ENCODE measurements around the gene DCT.

Gene DCT

DNA sequence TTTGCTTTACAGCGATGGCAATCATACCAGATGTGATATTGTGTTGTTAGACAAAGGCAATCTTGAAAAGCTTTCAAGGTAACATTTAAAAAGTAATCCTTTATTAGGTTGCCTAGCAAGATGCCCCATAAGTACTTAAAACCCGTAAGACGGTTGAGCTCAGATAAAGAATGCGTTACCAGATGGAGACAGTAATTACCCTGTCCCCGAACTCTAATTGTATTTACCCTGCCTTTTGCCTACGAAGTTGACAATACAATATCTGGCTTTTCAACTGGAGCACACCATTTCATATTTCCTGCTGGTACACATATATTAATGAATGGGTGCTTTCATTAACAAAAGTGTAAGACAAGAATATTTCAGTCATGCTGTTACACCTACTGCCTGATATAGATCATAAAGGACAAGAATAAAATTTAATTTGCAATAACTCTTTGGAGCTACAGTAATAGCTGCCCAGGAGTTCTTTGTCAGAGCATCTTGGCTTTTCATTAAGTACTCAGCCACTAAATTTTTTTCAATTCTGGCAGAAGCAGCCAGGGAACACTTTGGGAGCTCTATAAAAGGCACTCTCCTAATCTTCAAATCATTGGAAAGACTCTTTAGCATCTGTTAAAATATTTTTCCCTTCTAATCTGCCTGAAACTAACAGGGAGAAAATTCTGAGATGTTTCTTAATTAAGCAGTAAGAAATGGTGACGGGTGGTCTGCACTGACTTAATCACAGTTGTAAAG lies 63.8 kb downstream of the DCT start:
- 0 out of 2 replicates have a peak, but pooled peaks cover 7% of the 10 kb centered on the region for H3K4me1 ChIP-seq (ENCODE audit: low read length)
- no peaks in the 10 kb centered on the region for H3K27me3 ChIP-seq (replicated peaks; ENCODE audit: insufficient read depth, low read length)
- H3K4me2 ChIP-seq (ENCODE audit: low read depth, low read length): no peak overlapping the region
- TF ChIP-seq EZH2 (optimal IDR thresholded peaks at IDR 0.05; ENCODE audit: low read depth, low read length): no peak
- no peak for TF ChIP-seq EZH2phosphoT487 (IDR thresholded peaks at IDR 0.05; ENCODE audit: low read length)
- TF ChIP-seq, protein P1, sequence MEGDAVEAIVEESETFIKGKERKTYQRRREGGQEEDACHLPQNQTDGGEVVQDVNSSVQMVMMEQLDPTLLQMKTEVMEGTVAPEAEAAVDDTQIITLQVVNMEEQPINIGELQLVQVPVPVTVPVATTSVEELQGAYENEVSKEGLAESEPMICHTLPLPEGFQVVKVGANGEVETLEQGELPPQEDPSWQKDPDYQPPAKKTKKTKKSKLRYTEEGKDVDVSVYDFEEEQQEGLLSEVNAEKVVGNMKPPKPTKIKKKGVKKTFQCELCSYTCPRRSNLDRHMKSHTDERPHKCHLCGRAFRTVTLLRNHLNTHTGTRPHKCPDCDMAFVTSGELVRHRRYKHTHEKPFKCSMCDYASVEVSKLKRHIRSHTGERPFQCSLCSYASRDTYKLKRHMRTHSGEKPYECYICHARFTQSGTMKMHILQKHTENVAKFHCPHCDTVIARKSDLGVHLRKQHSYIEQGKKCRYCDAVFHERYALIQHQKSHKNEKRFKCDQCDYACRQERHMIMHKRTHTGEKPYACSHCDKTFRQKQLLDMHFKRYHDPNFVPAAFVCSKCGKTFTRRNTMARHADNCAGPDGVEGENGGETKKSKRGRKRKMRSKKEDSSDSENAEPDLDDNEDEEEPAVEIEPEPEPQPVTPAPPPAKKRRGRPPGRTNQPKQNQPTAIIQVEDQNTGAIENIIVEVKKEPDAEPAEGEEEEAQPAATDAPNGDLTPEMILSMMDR (IDR thresholded peaks at IDR 0.05; ENCODE audit: low read length): no peak
- H3K9me3 ChIP-seq (replicated peaks; ENCODE audit: insufficient read depth, low read length): no peaks in the 10 kb centered on the region
- no peak for DNase-seq
- H3F3A ChIP-seq (ENCODE audit: insufficient read depth, low read length): no peaks in the 10 kb centered on the region
- H2AFZ ChIP-seq (ENCODE audit: low read length): no peak overlapping the region
- H3K4me3 ChIP-seq (ENCODE audit: low read length): no peak overlapping the region
- no peaks in the 10 kb centered on the region for H3K9me2 ChIP-seq (replicated peaks; ENCODE audit: insufficient read depth, low read length)
- no peaks in the 10 kb centered on the region for H4K20me1 ChIP-seq (ENCODE audit: insufficient read depth, low read length)
- H3K79me2 ChIP-seq (ENCODE audit: low read length): no peaks in the 10 kb centered on the region
- no peaks in the 10 kb centered on the region for H3K36me3 ChIP-seq (replicated peaks; ENCODE audit: insufficient read depth, low read length)
- H3K9ac ChIP-seq (ENCODE audit: low read length): no peak overlapping the region
- no peak overlapping the region for H3K27ac ChIP-seq (ENCODE audit: low read length)

DNA sequence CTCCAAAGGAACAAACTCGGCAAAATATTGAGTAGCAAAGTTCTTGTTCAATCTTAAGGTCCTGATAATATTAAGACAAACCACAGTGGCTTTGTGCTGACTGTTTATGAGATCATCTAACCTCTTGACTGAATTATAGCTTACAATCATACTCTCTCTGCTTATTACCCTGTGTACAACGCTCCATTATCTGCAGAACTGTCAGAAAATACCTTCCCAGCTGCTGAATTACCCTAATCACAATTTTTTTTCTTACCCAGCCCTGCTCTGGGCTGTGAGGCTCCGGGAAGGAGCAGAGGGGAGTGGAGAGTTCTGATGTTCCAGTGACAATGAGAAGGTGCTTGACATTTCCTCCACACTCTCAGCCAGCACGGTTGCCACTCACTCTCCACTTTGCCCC lies 64.8 kb downstream of the DCT start:
- no peak overlapping the region for H3K4me3 ChIP-seq (ENCODE audit: low read length)
- no peak for DNase-seq
- no peaks in the 10 kb centered on the region for H3K9me3 ChIP-seq (replicated peaks; ENCODE audit: insufficient read depth, low read length)
- H3F3A ChIP-seq (ENCODE audit: insufficient read depth, low read length): no peaks in the 10 kb centered on the region
- no peak overlapping the region for H2AFZ ChIP-seq (ENCODE audit: low read length)
- 0 out of 2 replicates have a peak, but pooled peaks cover 7% of the 10 kb centered on the region for H3K4me1 ChIP-seq (ENCODE audit: low read length)
- no peaks in the 10 kb centered on the region for H3K36me3 ChIP-seq (replicated peaks; ENCODE audit: insufficient read depth, low read length)
- H4K20me1 ChIP-seq (ENCODE audit: insufficient read depth, low read length): no peaks in the 10 kb centered on the region
- TF ChIP-seq EZH2 (optimal IDR thresholded peaks at IDR 0.05; ENCODE audit: low read depth, low read length): no peak
- no peaks in the 10 kb centered on the region for H3K9me2 ChIP-seq (replicated peaks; ENCODE audit: insufficient read depth, low read length)
- no peaks in the 10 kb centered on the region for H3K27me3 ChIP-seq (replicated peaks; ENCODE audit: insufficient read depth, low read length)
- no peak overlapping the region for H3K4me2 ChIP-seq (ENCODE audit: low read depth, low read length)
- H3K27ac ChIP-seq (ENCODE audit: low read length): no peak overlapping the region
- no peaks in the 10 kb centered on the region for H3K79me2 ChIP-seq (ENCODE audit: low read length)
- H3K9ac ChIP-seq (ENCODE audit: low read length): no peak overlapping the region

DNA sequence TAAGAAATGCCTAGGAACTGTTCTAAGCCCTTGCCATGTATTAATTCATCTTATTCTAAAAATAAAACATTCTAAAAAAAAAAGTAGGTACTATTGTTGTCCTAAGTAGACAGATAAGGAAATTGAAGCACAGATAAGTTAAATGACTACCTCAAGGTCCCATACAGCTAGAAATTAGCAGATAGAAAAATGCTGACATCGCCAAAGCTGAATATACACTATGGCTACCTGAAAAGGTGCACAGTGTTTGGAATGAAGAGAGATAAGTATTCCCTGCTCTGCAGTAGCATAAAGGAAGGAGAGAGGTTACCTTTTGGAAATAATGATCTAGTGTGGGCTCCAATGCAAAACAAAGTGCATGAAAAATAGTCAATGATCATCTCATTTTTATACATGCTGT lies 65.3 kb downstream of the DCT start:
- Histone ChIP-seq H3K9me3 (replicated peaks; ENCODE audit: insufficient read depth, low read length) (no peaks in the 10 kb centered on the region), H3K36me3 (replicated peaks; ENCODE audit: insufficient read depth, low read length) (no peaks in the 10 kb centered on the region), H3K9ac (ENCODE audit: low read length) (no peak overlapping the region), H3K27me3 (replicated peaks; ENCODE audit: insufficient read depth, low read length) (no peaks in the 10 kb centered on the region), H3F3A (ENCODE audit: insufficient read depth, low read length) (no peaks in the 10 kb centered on the region), H3K4me2 (ENCODE audit: low read depth, low read length) (no peak overlapping the region), H4K20me1 (ENCODE audit: insufficient read depth, low read length) (no peaks in the 10 kb centered on the region), H3K79me2 (ENCODE audit: low read length) (no peaks in the 10 kb centered on the region), H3K27ac (ENCODE audit: low read length) (no peak overlapping the region), H3K4me1 (ENCODE audit: low read length) (0 out of 2 replicates have a peak, but pooled peaks cover 3% of the 10 kb centered on the region), H3K4me3 (ENCODE audit: low read length) (no peak overlapping the region), H3K9me2 (replicated peaks; ENCODE audit: insufficient read depth, low read length) (no peaks in the 10 kb centered on the region), H2AFZ (ENCODE audit: low read length) (no peak overlapping the region)
- DNase-seq: no peak
- TF ChIP-seq, protein P1 (IDR thresholded peaks at IDR 0.05; ENCODE audit: low read length): no peak
- TF ChIP-seq EZH2phosphoT487 (IDR thresholded peaks at IDR 0.05; ENCODE audit: low read length) (no peak), EZH2 (optimal IDR thresholded peaks at IDR 0.05; ENCODE audit: low read depth, low read length) (no peak)

DNA sequence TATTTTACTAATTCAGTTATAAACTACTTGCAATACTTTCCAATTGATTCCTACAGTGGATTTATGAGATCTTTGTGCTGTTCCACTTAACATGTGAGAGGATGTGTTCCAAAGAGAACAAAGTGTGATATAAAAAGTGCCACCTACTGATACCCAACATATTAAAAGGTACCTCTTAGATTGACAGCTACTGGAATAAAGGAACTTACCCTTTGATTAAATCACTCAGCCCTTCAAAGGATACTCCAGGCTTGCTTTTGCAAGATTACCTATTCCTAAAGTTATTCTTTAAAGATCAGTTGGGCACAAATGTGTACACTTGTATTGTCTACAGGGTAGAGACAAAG lies 65.9 kb downstream of the DCT start:
- Histone ChIP-seq H3K9me2 (replicated peaks; ENCODE audit: insufficient read depth, low read length) (no peaks in the 10 kb centered on the region), H3K4me1 (ENCODE audit: low read length) (no peaks in the 10 kb centered on the region), H3K79me2 (ENCODE audit: low read length) (no peaks in the 10 kb centered on the region), H3K9ac (ENCODE audit: low read length) (no peak overlapping the region), H3K9me3 (replicated peaks; ENCODE audit: insufficient read depth, low read length) (no peaks in the 10 kb centered on the region), H3K27ac (ENCODE audit: low read length) (no peak overlapping the region), H4K20me1 (ENCODE audit: insufficient read depth, low read length) (no peaks in the 10 kb centered on the region), H3K4me2 (ENCODE audit: low read depth, low read length) (no peak overlapping the region), H2AFZ (ENCODE audit: low read length) (no peak overlapping the region), H3K36me3 (replicated peaks; ENCODE audit: insufficient read depth, low read length) (no peaks in the 10 kb centered on the region), H3F3A (ENCODE audit: insufficient read depth, low read length) (no peaks in the 10 kb centered on the region), H3K27me3 (replicated peaks; ENCODE audit: insufficient read depth, low read length) (no peaks in the 10 kb centered on the region), H3K4me3 (ENCODE audit: low read length) (no peak overlapping the region)
- TF ChIP-seq, protein P1 (IDR thresholded peaks at IDR 0.05; ENCODE audit: low read length): no peak
- TF ChIP-seq EZH2 (optimal IDR thresholded peaks at IDR 0.05; ENCODE audit: low read depth, low read length): no peak
- TF ChIP-seq EZH2phosphoT487 (IDR thresholded peaks at IDR 0.05; ENCODE audit: low read length): no peak
- no peak for DNase-seq
